ENCODE data around the gene OR2F2.

The OR2F2 gene
- total RNA-seq = 0 reads per million in 2 experiments

- DNase-seq (ENCODE audit: low read depth) = no peak
These were observed at the start of gene OR2F2 for GRCh38 chr7:143934526-143935325. Gene OR2F2 (plus strand): TSS chr7:143935233. CDS start chr7:143935233, 0 bp downstream.

DNA sequence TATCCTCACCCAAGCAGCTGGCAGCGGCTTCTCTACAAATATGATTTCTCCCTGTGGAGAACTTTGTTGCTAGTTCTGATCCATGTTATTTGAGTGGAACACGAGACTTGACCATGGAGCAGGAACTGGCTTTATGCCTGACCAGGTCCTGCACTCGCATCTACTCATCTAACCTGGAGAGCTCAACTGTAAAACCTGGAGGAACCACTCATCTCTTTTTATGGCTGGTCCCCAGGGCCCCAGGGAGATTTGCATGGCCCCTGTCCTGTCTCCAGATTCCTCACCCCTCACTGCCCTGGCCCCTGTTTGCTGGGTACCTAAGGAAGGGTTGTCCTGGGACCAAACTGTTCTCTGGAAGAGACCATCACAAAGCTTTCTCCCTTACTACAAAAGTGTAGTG is 49.1 kb upstream of the OR2F2 start:
- DNase-seq (ENCODE audit: low read depth) = no peak

DNA sequence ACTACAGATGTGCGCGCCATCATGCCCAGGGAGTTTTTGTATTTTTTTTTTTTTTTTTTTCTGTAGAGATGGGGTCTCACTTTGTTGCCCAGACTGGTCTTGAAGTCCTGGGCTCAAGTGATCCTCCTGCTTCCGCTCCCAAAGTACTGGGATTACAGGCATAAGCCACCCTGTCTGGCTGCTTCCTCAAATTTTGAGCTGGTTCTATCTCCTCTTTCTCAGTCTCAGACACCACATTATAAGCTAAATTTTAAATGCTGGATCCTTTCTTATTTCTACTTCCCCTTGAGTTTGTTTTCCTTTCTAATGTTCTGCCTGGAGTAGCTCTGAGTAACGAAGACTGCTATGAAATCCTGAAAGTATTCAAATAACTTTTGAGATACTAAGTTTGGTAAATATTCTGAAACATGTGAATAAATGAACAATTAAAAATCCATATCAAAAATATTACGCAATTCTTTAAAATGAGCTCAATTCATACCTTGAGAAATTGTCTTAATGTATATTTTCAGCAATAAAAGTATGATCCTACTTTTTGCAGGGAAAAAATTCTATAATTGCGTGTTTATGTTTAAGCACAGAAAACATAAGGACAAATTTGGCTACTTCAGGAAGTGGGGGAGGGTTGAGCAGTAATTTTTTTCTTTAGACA is 48.1 kb upstream of the OR2F2 start:
- no peak for DNase-seq (ENCODE audit: low read depth)

DNA sequence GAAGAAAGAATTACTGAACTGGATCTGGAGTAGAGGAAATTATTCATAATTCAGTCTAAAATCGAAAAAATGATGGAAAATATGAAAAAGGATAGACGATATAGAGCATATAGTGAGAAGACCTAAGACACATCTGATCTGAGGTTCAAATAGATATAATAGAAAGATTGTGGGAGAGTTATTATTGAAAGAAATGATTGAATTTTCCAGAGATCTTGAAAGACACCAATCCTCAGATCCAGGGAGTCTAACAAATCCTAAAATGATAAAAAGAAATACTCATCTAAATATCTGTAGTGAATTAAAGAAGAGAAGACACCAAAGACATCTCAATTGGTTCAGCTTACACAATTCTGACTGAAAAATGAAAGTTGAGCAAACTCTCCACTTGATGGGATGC is 46.0 kb upstream of the OR2F2 start:
- DNase-seq (ENCODE audit: low read depth) = no peak

DNA sequence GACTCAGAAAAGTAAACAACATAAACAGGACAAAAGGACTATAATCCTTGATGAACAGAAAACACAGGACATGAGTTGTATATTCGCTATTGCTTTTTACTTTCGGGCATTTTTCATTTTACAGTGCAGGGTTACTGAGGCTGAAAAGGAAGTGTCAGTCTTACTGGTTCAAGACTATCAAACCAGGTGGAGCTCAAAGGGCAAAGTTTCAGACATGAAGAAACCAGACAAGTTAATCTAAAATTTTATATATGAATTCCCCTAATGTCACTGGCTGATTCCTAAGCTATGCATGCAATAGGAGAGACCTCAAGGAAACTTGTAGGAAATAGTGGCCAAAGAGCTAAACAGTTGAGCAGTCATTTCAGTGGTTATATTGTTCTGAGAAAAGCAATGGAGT is 44.5 kb upstream of the OR2F2 start:
- no peak for DNase-seq (ENCODE audit: low read depth)

- no peak for DNase-seq (ENCODE audit: low read depth)
These were observed 43.6 kb upstream of the OR2F2 start for GRCh38 chr7:143891457-143891856.

- DNase-seq (ENCODE audit: low read depth) = no peak
These were observed 42.3 kb upstream of the OR2F2 start for GRCh38 chr7:143892527-143893300.

DNA sequence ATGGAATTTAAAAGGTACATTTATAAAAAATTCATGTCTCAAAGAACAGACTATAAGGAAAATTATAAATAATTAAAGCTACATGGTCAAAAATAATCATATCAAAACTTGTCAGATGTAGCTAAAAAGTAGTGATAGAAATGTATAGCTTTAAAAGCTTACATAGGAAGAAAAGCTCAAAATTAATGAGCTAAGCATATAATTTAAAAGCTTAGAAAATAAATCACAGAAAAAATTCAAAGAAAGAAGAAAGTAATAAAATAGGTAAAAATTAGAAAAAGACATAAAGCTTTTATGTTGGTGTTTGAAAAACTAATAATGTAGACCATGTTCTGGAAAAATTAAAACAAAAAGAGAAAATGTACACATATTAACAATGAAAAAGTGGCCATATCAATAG is 38.4 kb upstream of the OR2F2 start:
- DNase-seq (ENCODE audit: low read depth) = no peak

DNA sequence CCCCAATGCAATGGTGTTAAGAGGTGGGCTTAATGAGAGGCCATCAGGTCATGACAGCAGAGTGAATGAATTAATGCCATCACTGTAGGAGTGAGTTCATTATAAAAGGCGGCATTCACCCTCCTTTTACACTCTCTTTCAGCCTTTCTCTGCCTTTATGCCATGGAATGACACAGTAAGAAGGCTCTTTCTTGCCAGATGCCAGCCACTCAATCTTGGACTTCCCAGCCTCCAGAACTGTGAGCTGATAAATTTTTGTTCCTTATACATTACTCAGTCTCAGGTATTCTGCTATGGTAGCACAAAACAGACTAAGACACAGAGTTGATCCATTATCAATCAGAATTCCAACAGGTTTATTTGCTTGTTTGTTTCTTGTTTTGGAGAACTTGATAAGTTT is 36.2 kb upstream of the OR2F2 start:
- DNase-seq (ENCODE audit: low read depth) = no peak

DNA sequence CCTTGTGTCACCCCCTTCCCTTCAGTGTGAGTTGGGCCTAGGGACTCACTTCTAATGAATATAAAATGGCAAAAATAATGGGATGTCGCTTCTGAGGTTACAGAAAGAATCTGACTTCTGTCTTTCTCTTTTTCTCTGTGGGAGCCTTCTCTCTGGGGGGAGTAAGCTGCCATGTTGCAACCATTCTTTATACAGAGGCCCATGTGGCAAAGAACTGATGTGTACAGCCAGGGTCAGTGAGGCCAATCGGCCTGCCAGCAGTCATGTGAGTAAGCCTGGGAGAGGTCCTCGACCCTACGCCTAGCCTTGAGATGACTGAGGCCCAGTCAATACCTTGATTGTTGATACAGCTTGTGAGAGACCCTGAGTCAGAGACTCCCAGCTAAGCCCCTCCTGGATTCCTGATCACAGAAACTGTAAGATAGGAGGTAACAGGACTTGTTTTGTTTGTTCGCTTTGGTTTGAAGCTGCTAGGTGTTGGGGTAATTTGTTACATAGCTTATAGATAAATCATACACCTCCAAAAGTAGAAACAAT is 34.7 kb upstream of the OR2F2 start:
- no peak for DNase-seq (ENCODE audit: low read depth)

DNA sequence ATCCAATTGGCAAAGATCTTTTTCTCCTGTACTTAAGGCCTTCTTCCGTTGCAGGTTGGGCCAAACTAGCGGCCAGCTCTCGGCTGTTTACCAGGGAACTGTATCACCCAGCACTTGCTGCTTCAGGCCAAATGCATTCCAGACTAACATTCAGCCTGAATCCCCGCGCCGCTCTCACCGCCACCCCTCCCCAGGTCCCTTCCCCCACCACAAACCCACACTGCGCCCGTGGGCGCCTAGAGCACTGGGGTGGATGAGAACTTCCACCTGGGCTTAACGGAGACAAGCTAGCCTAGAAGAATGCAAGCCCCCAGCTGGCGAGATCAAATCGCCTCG is 33.7 kb upstream of the OR2F2 start:
- no peak for DNase-seq (ENCODE audit: low read depth)

DNA sequence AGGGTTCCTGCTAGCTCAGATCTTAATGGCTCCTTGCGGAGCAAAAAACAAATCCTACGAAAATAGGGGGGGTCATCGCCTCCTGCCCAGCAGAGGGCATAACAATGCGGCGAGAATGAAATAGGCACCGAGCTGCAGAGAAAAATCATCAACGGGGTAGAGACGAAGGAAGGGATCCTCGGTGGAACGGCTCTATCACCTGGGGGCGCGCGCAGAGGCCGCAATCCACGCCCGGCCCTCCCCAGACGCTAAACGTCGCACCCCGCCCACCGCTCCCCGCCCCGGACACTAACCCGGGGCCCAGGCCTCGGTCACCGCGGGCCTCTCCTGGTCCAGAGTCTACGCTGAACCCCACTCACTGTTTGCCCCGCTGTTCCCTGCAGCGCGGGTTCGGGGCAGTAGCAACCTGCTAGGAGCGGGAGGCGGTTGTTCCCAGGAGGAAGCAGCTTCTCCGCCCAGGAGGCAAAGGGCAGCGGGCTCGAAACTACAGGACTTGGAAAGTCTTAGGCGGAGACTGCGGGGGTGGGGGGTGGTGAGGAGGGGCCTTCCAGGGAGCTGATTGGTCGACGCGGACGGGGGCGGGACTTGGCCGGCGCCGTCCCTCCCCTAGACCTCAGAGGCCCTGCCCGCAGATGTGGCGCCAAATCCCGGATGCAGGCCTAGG is 33.2 kb upstream of the OR2F2 start, which contains the start of gene TCAF1:
Gene TCAF1 (minus strand): TSS at position 509 of the 664 bp plus-strand sequence. CDS start 25,568 bp downstream, outside the sequence.
- peak; percentile 83 for DNase-seq (ENCODE audit: low read depth)

- DNase-seq (ENCODE audit: low read depth) = no peak
These were observed 32.6 kb upstream of the OR2F2 start for GRCh38 chr7:143902332-143902899.

GRCh38 chr7:143905509-143905908 is 29.5 kb upstream of the OR2F2 start:
- DNase-seq (ENCODE audit: low read depth) = no peak

DNA sequence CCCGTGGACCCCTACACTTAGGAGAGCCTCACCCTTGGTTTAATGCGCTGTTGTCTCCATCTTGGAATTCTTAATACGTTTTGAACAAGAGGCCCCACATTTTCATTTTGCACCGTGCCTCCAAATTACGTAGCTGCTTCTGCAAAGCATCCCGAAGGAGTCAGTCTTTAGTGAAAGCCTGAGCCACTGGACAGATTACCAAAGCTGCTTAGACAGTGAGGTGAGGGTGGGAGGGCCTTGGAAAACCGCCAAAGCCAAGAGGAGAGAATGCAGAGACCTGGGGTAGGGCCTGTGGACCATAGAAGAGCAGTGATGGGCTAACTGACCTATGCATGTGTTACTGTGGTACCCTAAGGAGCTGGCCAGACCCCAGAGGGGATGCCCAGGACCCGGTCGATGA is 28.9 kb upstream of the OR2F2 start:
- DNase-seq (ENCODE audit: low read depth) = no peak

GRCh38 chr7:143906895-143907294 is 28.1 kb upstream of the OR2F2 start:
- no peak for DNase-seq (ENCODE audit: low read depth)

DNA sequence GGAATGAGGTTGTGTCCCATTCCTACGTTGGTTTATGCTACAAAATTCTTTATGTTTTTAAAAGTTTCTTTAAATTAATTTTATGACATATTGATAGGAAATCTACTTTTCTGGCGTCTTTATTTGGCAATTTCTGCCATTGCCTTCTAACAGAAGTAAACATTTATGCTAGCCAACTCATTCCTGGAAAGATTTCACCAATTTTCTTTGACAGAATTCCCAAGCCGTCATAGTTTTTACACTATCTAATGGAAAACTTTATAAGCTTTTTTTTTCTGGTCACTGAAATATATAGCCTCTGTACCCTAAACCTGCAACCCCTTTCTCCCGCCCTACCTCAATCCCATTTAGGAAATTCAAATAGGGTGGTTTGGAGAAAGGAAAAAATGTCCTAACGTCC is 26.9 kb upstream of the OR2F2 start:
- no peak for DNase-seq (ENCODE audit: low read depth)

- no peak for DNase-seq (ENCODE audit: low read depth)
These were observed 25.2 kb upstream of the OR2F2 start for GRCh38 chr7:143909863-143910262.

- no peak for DNase-seq (ENCODE audit: low read depth)
These were observed 24.4 kb upstream of the OR2F2 start for GRCh38 chr7:143910473-143911248.

DNA sequence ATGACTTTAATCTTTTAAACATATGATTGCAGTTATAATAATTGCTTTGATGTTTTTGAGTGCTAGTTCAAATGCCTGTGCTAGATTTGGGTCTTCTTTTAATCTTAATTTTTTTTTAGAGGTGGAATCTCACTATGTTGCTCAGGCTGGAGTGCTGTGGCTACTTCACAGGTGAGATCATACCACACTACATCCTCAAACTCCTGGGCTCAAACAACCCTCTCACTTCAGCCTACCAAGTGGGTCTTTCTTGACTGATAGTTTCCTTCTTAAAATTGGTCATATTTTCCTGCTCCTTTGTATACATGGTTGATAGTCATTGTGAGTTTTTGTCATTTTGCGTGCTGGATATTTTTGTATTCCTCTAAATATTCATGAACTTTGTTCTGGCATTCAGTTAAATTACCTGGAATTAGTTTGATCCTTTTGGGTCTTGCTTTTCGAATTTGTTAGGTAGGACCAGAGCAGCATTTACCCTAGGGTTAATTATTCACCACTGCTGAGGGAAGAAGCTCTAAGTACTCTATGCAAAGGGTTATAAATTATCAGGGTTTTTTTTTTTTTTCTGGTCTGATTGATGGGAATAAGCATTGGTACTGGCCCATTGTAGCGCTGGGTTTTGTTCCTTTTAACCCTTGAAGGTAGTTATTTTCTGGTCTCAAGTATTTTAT is 21.0 kb upstream of the OR2F2 start:
- no peak for DNase-seq (ENCODE audit: low read depth)
